HG03575 (cell line): ENCODE measurements around the gene TOMM20.
"Not testable (repeated sequence)": the region's sequence is repeated elsewhere in the genome, so short reads cannot be mapped to it uniquely, and the experiment has no call there.

Source experiments
- ATAC-seq: cut with Tn5 transposase; IDR thresholded peaks from one replicate; pipeline ENCODE4 v1.9.1; 2021; ENCODE audit not compliant: unreplicated experiment, insufficient number of reproducible peaks, low FRiP score; ENCODE audit errors: extremely low read depth

The TOMM20 gene

GRCh38 chr1:235107368-235108184 lies 21.1 kb downstream of the TOMM20 start:
- no peak for ATAC-seq

- no peak for ATAC-seq
Measured at GRCh38 chr1:235106457-235106856, 22.2 kb downstream of the TOMM20 start.

DNA sequence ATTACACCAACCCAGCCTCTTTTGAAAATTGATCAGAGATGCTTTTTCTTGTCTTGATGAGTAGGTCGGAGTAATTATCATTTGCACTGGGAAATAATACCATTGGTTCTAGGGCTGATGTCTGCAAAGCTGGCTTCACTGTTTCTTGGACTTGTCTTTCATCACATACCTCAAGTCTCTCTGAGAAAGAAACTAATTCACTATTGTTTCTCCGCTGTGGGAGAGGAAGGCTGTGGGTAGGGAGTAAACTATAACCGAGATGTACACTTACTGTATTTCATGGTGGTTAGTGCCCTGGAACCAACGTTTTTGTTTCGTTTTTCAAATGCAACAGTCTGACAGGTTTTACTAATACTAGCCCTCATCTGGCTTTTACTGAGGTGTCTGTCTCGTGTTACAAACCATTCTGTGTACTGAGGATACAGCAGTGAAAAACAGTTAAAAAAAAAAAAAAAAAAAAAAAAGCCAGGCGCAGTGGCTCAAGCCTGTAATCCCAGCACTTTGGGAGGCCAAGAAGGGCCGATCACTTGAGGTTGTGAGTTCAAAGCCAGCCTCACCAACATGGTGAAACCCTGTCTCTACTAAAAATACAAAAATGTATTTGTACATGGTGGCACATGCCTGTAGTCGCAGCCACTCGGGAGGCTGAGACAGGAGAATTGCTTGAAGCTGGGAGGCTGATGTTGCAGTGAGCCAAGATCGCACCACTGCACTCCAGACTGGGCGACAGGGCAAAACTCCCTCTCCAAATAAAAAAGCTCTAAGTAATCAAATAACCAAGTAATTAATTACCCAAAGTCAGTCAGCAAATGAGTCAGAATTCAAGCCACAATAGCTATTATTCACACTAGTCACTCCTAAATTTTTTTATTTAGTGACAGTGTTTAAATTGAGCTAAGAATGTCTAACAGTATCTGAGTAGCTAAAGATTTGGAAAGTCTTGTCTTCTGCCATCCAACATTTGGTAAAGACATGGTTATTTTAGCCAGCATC lies 23.3 kb downstream of the TOMM20 start:
- ATAC-seq = peak; percentile 77

- ATAC-seq = no peak
Measured at GRCh38 chr1:235102993-235103411, 25.6 kb downstream of the TOMM20 start.

DNA sequence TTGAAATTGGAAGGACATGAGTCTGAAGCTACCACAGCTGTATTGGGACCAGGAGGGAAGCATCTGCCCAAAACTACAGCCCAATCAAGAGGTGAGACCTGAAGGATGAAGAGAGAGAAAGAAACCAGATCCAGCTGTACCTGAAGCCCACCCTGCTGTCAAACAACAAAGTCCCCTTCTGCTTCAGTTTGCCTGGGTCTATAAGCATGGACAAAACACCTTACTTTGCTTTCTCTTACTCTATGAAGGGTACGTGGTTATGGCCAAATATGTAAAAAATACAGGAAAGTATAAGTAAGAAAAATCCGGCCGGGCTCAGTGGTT lies 26.4 kb downstream of the TOMM20 start:
- no peak for ATAC-seq

DNA sequence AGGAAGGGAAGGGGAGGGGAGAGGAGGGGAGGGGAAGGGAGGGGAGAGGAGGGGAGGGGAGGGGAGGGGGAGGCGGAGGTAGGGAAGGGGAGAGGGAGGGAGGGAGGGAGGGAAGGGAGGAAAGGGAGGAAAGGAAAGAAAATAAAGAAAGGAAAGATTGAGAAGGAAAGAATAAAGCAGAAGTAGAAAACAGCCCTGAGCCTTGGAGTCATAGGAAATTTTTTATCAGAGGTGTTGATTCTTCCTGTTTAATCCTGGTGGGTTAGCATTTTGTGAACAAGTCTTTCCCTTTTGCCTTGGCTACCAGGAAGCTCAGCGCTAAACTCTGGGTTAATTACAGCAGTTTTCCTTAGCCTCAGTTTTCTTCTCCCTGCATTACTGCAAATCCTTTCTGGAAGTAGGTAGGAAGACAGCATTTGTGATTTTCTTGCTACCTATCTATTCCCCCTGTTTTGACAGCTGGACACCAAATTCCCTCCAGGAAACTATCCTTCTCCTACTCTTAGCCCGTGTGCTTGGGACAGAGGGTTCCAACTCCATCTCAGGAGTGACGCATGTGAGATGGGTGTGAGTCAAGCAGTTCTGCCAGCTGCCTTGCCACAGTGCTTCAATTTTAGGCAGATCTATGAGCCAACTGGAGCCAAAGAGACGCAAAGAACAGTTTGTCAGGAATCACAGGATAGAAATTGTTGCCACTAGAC lies 26.9 kb downstream of the TOMM20 start:
- ATAC-seq = no peak

DNA sequence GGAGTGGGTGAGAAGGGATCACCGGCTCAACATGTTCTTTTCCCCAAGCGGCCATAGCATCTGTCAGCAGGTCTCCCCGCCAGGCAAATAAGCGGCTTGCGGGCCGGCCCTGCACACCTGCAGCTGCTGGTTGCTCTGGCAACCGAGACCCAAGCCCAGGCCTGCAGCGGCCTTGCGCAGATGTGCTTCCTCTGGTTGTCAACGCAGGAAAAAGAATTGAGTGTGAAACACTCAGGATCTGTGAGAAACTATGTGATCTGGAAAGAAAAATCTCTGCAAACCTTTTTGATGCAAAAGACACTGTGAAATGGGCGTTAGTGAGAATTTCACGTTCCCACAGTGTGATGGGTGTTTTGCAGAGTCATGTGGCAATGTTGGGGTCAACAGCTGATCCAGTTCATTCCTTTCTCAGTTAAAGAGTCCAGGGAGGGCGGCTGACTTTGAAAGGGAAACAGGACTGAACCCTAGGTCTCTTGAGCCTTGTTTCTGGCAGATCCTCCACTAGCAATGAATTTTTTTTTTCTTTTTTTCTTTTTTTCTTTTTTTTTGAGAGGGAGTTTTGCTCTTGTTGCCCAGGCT lies 28.4 kb downstream of the TOMM20 start:
- ATAC-seq = no peak

- no peak for ATAC-seq
Measured at GRCh38 chr1:235098991-235099390, 29.6 kb downstream of the TOMM20 start.

GRCh38 chr1:235098547-235098946 lies 30.1 kb downstream of the TOMM20 start:
- no peak for ATAC-seq

GRCh38 chr1:235097501-235097900 lies 31.1 kb downstream of the TOMM20 start:
- not testable (repeated sequence) for ATAC-seq

DNA sequence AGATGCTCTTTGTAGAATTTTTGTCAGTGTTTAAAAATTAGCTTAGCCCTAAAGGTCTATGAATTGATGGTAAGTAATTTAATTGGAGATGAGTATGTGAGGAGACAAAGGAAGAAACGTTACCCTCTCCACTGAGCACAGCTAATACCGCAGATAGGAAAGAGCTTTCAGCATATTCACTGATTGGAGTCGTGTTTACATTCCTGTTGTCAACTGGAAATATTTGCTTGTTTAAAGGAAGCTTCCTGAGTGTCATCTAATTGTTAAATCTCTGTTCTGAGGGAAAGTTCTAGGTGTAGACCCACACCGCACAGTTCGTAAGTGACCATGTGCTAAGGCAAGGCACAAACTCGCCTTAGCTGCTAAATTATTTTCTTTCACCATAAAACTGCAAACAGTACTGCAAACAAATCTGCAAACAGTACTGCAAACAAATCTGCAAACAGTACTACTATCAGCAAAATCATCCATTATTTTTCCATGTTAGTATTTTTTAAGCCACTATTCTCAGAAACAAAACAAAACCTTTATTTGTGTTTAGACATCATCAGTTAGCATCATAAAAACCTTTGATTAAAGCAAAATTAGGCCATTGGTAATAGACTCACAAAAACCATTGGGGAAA lies 32.6 kb downstream of the TOMM20 start:
- no peak for ATAC-seq

DNA sequence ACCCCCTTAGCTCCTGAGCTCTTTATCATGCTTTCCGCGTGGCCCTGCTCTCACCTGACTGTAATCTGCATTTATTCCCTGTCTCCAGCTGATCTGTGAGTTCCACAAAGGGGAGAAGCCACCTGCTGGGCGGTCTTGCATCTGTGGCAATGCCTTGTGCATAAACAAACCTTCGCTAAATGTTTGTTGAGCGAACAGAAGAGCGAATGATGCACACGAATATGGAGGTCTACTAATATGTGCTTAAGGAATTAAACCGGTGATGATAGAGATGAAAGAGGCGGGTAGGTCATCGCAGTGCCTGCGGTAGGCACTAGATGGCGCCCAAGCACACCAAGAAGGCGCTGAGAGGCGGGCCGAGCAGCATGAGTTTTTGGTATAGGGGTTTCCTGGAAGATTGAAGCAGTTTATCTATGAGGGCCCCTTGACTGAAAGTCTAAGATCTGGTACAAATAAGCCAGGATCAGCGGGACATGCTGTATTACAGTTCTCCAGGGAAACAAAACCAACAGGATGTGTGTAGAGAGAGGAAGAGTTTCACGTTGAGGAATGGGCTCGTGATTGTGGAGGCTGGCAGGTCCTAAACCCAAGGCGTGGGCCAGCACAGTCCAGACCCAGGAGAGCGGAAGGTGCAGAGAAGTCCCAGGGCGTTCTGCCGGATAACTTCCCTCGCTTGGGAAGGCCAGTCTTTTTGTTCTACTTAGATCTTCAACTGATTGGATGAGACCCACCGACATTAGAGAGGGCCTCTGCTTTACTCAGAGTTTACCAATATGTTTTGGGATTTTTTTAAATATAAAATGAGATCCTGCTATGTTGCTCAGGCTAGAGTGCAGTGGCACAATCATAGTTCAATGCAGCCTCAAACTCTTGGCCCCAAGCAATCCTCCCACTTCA lies 34.7 kb downstream of the TOMM20 start:
- ATAC-seq = no peak

GRCh38 chr1:235093013-235093695 lies 35.5 kb downstream of the TOMM20 start:
- ATAC-seq = no peak

GRCh38 chr1:235092415-235092814 lies 36.2 kb downstream of the TOMM20 start:
- not testable (repeated sequence) for ATAC-seq

DNA sequence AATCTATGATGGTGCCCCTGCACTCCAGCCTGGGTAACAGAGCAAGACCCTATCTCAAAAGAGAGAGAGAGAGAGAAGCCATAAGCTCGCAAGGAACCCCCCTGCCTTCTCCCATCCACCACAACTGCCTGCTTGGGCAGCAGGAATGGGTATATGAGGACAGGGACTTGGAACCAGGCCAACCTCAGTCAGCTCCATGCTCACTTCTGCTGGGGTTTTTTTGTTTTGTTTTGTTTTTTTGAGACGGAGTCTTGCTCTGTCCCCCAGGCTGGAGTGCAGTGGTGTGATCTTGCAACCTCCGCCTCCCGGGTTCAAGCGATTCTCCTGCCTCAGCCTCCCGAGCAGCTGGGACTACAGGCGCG lies 36.6 kb downstream of the TOMM20 start:
- ATAC-seq = not testable (repeated sequence)

GRCh38 chr1:235091319-235092044 lies 37.2 kb downstream of the TOMM20 start:
- not testable (repeated sequence) for ATAC-seq
